Neuron (in vitro differentiated cells): ENCODE results near the gene TLN1.

Source experiments
- H2AFZ ChIP-seq: one replicate; pipeline ENCODE4 v1.6.1; 2013; ENCODE audit warnings: low read depth, mild to moderate bottlenecking, inconsistent platforms, low read length, moderate library complexity
- H3K27me3 ChIP-seq: one replicate; pipeline ENCODE4 v1.6.1; 2013; ENCODE audit warnings: low read length; ENCODE audit not compliant: insufficient read depth
- H3K36me3 ChIP-seq: one replicate; pipeline ENCODE4 v1.6.1; 2013; ENCODE audit warnings: low read length; ENCODE audit not compliant: insufficient read depth
- H3K4me1 ChIP-seq: one replicate; pipeline ENCODE4 v1.6.1; 2013; ENCODE audit warnings: low read length; ENCODE audit not compliant: insufficient read depth
- H3K4me3 ChIP-seq: 2 replicates; pipeline ENCODE4 v1.5.1; 2013; ENCODE audit warnings: mild to moderate bottlenecking, low read length, moderate library complexity
- H3K9me3 ChIP-seq: one replicate; pipeline ENCODE4 v1.6.1; 2013; ENCODE audit warnings: low read length

TLN1 gene

GRCh38 chr9:35666045-35666444, 66.0 kb downstream of the TLN1 start:
- Histone ChIP-seq H3K4me1 (peaks cover 13% of the 10 kb centered on the region), H2AFZ (no peak overlapping the region), H3K4me3 (no peak overlapping the region), H3K9me3 (no peaks in the 10 kb centered on the region), H3K36me3 (peaks cover 15% of the 10 kb centered on the region), H3K27me3 (no peaks in the 10 kb centered on the region)

DNA sequence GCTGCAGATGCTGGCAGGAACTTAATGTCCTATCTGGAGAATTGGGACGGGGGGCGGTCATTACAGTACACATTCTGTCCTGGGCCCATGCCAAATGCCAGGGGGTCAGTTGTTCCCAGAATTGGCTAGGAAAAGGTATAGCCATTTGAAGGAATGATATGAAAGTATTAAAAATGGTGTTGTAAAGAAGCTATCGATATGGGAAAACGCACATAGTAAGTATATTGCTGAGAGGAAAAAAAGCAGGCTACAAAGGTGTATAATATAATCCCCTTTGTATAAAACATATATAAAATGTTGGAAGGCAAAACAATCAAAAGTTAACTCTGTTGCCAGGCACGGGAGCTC, 66.5 kb downstream of the TLN1 start:
- H2AFZ ChIP-seq, result peak overlapping the region; percentile 41
- no peaks in the 10 kb centered on the region for H3K9me3 ChIP-seq
- peak overlapping the region; percentile 61 for H3K4me3 ChIP-seq
- peaks cover 13% of the 10 kb centered on the region for H3K4me1 ChIP-seq
- H3K36me3 ChIP-seq, result peaks cover 21% of the 10 kb centered on the region
- no peaks in the 10 kb centered on the region for H3K27me3 ChIP-seq

DNA sequence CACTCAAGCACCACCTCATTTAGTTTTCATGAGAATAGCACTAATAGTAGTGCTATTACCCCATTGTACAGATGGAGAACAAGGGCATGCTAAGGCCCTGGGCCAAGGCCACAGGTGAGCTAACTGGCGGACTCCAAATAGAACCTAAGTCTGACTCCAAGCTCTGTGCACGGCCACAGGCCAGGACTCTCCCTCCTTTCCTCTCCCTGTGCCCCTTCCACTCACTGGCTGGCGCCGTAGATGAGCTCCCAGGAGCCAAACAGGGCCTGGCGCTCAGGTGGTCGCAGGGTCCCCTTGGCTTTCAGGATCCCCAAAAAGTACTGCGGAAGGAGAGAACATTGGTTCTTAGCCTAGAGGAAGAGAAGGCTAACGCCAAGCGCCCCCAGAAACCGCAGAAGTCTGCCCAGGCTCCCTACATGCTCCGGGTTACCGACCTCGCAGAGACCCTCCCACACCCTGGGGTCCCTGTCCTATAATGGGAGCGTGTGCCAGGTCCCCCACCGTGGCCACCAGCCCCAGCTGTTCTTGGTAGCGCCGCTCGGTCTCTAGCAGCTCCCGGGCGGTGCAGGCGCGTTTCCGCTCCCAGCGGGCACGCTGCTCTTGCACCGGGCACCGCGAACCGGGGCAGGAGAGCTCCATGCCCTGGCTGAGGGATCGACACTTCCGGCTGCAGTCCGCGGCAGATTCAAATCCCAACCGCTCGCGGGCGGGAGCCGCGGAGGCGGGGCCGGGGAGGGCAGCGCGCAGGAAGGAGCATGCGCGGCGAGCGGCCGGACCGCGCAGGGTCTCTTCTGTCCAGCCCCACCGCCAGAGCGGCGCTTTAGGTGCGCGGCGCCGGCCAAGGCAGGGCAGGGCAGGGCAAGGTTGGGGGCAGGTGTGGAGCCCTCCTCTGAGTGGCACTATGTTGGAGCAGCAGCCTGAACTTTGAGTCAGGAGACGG, 67.2 kb downstream of the TLN1 start, which contains the start of gene ARHGEF39:
TSS of gene ARHGEF39 (minus strand) at position 665 of the 940 bp plus-strand sequence. CDS start at position 639, 26 bp downstream.
- peak within 1 kb of the TSS; percentile 61 for H3K4me3 ChIP-seq
- peak within 1 kb of the TSS; percentile 41 for H2AFZ ChIP-seq
- H3K36me3 ChIP-seq, result peaks cover 26% of the 10 kb centered on the region
- H3K9me3 ChIP-seq, result no peaks in the 10 kb centered on the region
- peaks cover 13% of the 10 kb centered on the region for H3K4me1 ChIP-seq
- H3K27me3 ChIP-seq, result no peaks in the 10 kb centered on the region

DNA sequence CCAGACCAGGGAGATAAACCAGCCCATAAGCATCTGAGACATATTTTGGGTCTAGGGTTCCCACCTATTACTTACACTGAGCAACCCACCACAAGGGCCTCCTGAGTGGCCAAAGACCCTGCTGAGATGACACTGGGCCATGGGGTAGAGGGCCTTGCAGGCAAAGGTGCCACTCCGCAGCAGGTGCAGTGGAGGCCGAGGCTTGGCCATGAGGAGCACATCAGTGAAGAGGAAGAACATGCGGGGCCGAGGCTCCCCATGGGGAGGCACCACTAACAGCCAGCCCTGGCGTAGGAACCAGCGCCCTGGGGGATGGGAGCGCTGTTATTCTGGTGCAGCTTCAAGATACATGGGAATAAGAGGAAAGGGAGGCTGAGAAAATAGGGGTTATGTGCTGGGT, 69.6 kb downstream of the TLN1 start:
- Histone ChIP-seq H3K27me3 (no peaks in the 10 kb centered on the region), H3K36me3 (peaks cover 26% of the 10 kb centered on the region), H3K4me1 (peaks cover 22% of the 10 kb centered on the region), H3K4me3 (no peak overlapping the region), H2AFZ (no peak overlapping the region), H3K9me3 (no peaks in the 10 kb centered on the region)

DNA sequence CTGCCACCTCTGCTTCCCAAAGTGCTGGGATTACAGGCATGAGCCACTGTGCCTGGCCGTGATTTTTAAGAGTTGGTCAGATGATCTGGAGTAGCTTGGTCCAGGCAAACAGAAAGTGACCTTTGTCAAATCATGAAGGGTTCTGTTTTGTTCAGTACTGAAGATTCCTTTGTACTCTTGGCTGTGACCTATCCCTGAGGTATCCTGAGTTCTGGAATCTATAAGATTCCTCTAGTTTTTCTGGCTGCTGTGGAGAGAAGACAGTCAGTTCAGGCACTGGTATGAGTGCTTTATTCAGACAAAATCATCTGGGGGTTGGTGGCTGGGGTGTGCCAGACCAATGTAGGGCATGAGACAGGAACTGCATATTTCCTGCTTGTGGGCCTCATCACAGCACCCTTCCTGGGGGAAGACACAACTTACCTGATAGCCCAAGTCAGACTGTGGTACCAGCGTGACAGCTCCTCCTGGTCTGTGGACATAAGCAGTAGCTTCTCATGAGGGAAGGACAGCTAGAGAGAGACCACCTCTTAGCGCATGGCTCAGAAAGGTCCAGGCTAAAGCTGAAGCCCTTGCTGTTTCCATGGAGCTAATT, 70.1 kb downstream of the TLN1 start:
- Histone ChIP-seq H2AFZ (no peak overlapping the region), H3K27me3 (no peaks in the 10 kb centered on the region), H3K9me3 (no peaks in the 10 kb centered on the region), H3K4me1 (peaks cover 26% of the 10 kb centered on the region), H3K4me3 (no peak overlapping the region), H3K36me3 (peaks cover 26% of the 10 kb centered on the region)

DNA sequence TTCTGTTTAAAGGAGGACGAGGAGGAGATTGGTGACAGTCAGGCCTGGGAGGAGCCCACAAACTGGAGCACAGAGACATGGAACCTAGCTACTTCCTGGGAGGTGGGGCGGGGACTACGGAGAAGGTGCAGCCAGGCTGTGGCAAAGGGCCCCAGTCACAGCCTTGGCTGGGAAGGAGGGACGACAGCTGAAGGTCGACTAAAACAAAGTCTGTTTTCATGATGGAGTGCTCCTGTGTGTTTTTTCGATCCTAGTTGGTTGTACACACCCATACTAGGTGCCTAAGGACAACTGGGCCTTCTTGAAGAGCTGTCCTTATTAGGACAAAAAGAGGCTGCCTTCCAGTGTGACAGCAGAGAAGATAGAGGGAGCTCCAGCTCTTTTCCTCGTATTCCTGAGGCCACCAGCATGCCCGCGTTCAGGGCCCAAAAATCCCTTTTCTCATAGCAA, 71.0 kb downstream of the TLN1 start:
- Histone ChIP-seq H3K36me3 (peaks cover 26% of the 10 kb centered on the region), H2AFZ (no peak overlapping the region), H3K4me3 (no peak overlapping the region), H3K4me1 (peaks cover 26% of the 10 kb centered on the region), H3K9me3 (no peaks in the 10 kb centered on the region), H3K27me3 (no peaks in the 10 kb centered on the region)

DNA sequence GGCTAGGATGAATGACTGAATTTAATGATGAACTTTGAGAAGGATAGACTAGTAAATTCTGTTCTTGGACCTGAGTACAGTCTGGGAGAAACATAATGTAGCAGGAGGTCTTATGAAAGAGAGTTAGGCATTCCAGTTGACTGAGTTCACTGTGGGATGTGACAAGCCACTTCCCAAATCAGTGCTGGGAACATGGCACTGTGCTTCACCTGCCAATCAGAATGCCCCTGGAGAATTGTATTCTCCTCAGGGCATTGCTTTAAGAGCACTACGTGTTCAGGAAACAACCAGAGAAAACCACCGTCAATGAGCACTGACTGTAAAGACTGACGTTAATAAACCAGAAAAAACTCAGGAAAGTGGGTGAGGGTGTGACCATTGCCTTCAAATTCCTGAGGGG, 72.7 kb downstream of the TLN1 start:
- no peak overlapping the region for H2AFZ ChIP-seq
- H3K4me3 ChIP-seq, result peak overlapping the region; percentile 86
- H3K27me3 ChIP-seq, result no peaks in the 10 kb centered on the region
- H3K9me3 ChIP-seq, result no peaks in the 10 kb centered on the region
- H3K4me1 ChIP-seq, result peaks cover 21% of the 10 kb centered on the region
- H3K36me3 ChIP-seq, result peaks cover 26% of the 10 kb centered on the region

- peak overlapping the region; percentile 33 for H2AFZ ChIP-seq
- peaks cover 26% of the 10 kb centered on the region for H3K36me3 ChIP-seq
- H3K4me1 ChIP-seq, result peaks cover 17% of the 10 kb centered on the region
- peak overlapping the region; percentile 86 for H3K4me3 ChIP-seq
- no peaks in the 10 kb centered on the region for H3K27me3 ChIP-seq
- H3K9me3 ChIP-seq, result no peaks in the 10 kb centered on the region
These were observed 73.1 kb downstream of the TLN1 start for GRCh38 chr9:35658968-35659220.

GRCh38 chr9:35658137-35658967, 73.6 kb downstream of the TLN1 start, which contains the start of gene CCDC107:
CCDC107 (plus strand) TSS chr9:35658292; CDS start chr9:35658380, 88 bp downstream.
- peaks cover 13% of the 10 kb centered on the region for H3K4me1 ChIP-seq
- H3K4me3 ChIP-seq, result peak within 1 kb of the TSS; percentile 86
- no peaks in the 10 kb centered on the region for H3K27me3 ChIP-seq
- peaks cover 26% of the 10 kb centered on the region for H3K36me3 ChIP-seq
- H3K9me3 ChIP-seq, result no peaks in the 10 kb centered on the region
- peak within 1 kb of the TSS; percentile 56 for H2AFZ ChIP-seq

GRCh38 chr9:35657546-35658136, 74.4 kb downstream of the TLN1 start, which contains the start of gene RMRP:
RMRP (minus strand) TSS chr9:35658019.
- Histone ChIP-seq H3K9me3 (no peaks in the 10 kb centered on the region), H3K36me3 (peaks cover 21% of the 10 kb centered on the region), H3K27me3 (no peaks in the 10 kb centered on the region), H2AFZ (peak within 1 kb of the TSS; percentile 56), H3K4me3 (peak within 1 kb of the TSS; percentile 86), H3K4me1 (peaks cover 13% of the 10 kb centered on the region)

- H3K4me1 ChIP-seq, result peaks cover 13% of the 10 kb centered on the region
- H3K36me3 ChIP-seq, result peaks cover 20% of the 10 kb centered on the region
- peak overlapping the region; percentile 48 for H3K4me3 ChIP-seq
- no peaks in the 10 kb centered on the region for H3K27me3 ChIP-seq
- H2AFZ ChIP-seq, result peak overlapping the region; percentile 56
- H3K9me3 ChIP-seq, result no peaks in the 10 kb centered on the region
These were observed 75.0 kb downstream of the TLN1 start for GRCh38 chr9:35656831-35657545.

- H3K4me3 ChIP-seq, result no peak overlapping the region
These were observed 75.6 kb downstream of the TLN1 start for GRCh38 chr9:35656348-35656747.

More at GRCh38 chr9:35656348-35656747, 75.6 kb downstream of the TLN1 start:
- peaks cover 13% of the 10 kb centered on the region for H3K4me1 ChIP-seq
- no peaks in the 10 kb centered on the region for H3K27me3 ChIP-seq
- H3K36me3 ChIP-seq, result peaks cover 14% of the 10 kb centered on the region
- no peak overlapping the region for H2AFZ ChIP-seq
- H3K9me3 ChIP-seq, result no peaks in the 10 kb centered on the region
